NT2/D1 (cell line): ENCODE results near the gene TMEM232.

Source experiments
- YY1 ChIP-seq: IDR thresholded peaks from 2 replicates; pipeline ENCODE4 v1.6.1; 2011; ENCODE audit not compliant: insufficient read length, insufficient read depth
- ZNF274 ChIP-seq: IDR thresholded peaks from 2 replicates; pipeline ENCODE4 v1.6.1; 2011; ENCODE audit warnings: mild to moderate bottlenecking, low read depth, low read length

- TF ChIP-seq ZNF274 (no peak), YY1 (no peak)
These were observed 75.0 kb downstream of the TMEM232 start for GRCh38 chr5:110651507-110651906.
